NAMALWA (cell line): Measurements from ENCODE around the gene SLC25A28.

Experiments used
- DNase-seq: peaks from one replicate; pipeline ENCODE4 v3.0.0-alpha.2; 2015; ENCODE audit warnings: low spot score

The SLC25A28 gene

GRCh38 chr10:99590799-99591198 is 29.4 kb downstream of the SLC25A28 start:
- DNase-seq: no peak

DNA sequence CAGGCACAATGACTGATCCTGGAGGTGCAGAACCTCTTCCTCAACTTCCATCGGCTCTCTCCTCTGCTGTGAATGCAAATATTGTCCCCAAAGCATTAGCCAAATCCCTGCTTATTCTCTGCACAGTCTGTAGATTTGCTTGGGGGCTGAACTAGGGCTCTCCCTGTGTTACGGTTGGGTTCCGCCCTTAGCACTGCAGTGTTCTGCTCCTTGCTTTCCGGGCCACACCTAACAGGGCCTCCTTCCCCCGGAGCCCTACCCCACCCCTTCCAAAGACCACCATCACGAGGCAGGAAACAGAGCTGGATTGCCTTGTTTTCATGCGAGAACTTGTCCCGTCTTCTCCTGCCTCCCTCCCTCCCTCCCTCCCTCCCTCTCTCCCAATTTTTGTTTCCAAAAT is 36.6 kb downstream of the SLC25A28 start:
- no peak for DNase-seq

- DNase-seq: no peak
Measured at GRCh38 chr10:99582255-99582770, 37.9 kb downstream of the SLC25A28 start.

GRCh38 chr10:99579971-99580370 is 40.3 kb downstream of the SLC25A28 start:
- no peak for DNase-seq

- DNase-seq: no peak
Measured at GRCh38 chr10:99573790-99574189, 46.4 kb downstream of the SLC25A28 start.

- no peak for DNase-seq
Measured at GRCh38 chr10:99571816-99572215, 48.4 kb downstream of the SLC25A28 start.

DNA sequence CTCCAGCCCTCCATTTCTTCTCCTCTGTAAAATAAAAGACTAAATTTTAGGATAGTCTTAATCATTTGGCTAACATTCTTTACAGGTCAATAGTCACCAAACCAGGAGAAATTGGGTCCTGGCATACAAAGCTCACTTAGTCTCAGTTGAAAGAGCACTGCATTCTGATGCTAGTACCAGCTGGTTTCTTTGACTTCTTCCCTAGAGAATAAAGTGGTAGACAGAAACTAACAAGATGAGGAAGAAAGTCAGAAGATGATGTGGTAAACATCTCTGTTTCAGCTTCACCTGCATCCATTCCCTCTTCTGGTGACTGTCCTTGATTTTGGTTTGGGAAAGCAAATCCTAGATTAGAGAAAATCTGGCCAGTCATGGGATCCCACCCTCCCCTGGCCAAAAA is 50.3 kb downstream of the SLC25A28 start:
- DNase-seq: no peak

DNA sequence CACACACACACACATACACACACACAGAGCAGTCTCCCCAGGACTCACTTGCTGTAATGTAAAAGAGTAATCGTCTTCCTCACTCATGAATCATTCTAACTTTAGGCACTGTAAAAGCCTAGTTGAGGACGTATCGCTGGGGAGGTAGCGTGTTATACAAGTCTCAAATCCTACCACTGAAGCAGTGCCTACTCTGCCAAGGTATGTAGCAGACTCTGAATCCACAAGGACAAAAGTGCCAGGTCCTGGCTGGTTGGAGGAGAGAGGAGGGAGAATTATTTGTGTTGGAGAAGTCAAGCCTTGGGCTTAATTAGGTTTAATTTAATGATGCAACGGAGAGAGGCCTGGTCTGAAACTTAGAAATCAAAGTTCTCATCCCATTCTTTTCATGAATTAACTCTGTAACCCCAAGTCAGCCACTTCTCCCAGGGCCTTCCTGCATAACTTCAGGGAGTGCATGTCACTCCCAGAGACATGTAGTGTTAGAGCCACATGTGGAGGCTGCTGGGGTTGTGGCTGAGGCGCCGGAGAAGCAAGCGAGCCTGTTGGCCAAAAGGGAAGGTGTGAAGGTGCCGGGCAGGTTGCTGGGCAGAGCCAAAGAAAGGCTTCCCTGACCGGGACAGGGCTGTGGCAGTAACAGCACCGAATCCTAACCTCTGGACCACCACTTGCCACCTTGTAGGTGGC is 50.8 kb downstream of the SLC25A28 start:
- DNase-seq: no peak

- DNase-seq: no peak
Measured at GRCh38 chr10:99565166-99565565, 55.1 kb downstream of the SLC25A28 start.

GRCh38 chr10:99564361-99564760 is 55.9 kb downstream of the SLC25A28 start:
- no peak for DNase-seq

DNA sequence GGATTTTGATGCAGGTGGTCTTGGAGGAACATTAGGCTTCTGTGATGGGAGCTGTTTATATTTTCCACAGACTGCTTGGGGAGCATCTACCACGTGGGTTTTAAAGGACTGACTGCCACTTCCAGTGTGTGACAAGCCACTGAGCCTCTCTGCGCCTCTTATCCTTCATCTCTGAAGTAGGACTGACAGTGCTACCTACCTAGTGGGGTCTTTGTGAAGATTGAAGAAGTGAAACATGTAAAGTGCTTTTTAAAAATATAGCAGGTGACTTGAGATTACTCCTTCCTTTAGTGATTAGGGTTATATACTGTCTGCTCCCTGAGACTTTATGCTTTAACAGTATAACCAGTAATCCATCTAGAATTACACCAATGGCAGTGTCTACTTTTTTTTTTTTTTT is 57.6 kb downstream of the SLC25A28 start:
- DNase-seq: no peak
